Dermis blood vessel endothelial cell (primary cell): Measurements from ENCODE around the gene APPBP2. TPM values are rescaled to one million over a fixed set of nuclear protein-coding genes. Genes with fewer than 3 reads are reported as not detected.
"Not testable (repeated sequence)": the region's sequence is repeated elsewhere in the genome, so short reads cannot be mapped to it uniquely, and the experiment has no call there.

Experiments used
- DNase-seq: peaks from one replicate; pipeline ENCODE4 v3.0.0; 2010
- total RNA-seq: library from RNA; depleted of rRNA; stranded (reverse); fragments of >200 nt; gene quantifications from 2 replicates; pipeline ENCODE4 v1.2.3, GENCODE V29; 2014

The APPBP2 gene
- total RNA-seq = 42.0 and 57.4 TPM in 2 replicates

GRCh38 chr17:60525685-60526514 is at the start of gene APPBP2:
TSS of gene APPBP2 (minus strand) at chr17:60526242. CDS start at chr17:60525931, 311 bp downstream.
- peak; percentile 93 for DNase-seq

GRCh38 chr17:60573236-60574051 is 47.4 kb upstream of the APPBP2 start:
- DNase-seq = peak; percentile 99

- DNase-seq = no peak
Measured at GRCh38 chr17:60565233-60565632, 39.2 kb upstream of the APPBP2 start.

GRCh38 chr17:60563743-60564142 is 37.7 kb upstream of the APPBP2 start:
- no peak for DNase-seq

GRCh38 chr17:60562421-60562820 is 36.4 kb upstream of the APPBP2 start:
- no peak for DNase-seq

- DNase-seq = no peak
Measured at GRCh38 chr17:60560860-60561257, 34.8 kb upstream of the APPBP2 start.

- DNase-seq = no peak
Measured at GRCh38 chr17:60559995-60560859, 34.2 kb upstream of the APPBP2 start.

GRCh38 chr17:60559659-60559994 is 33.6 kb upstream of the APPBP2 start:
- no peak for DNase-seq

GRCh38 chr17:60557805-60558204 is 31.8 kb upstream of the APPBP2 start:
- DNase-seq = no peak

GRCh38 chr17:60555786-60556185 is 29.7 kb upstream of the APPBP2 start:
- DNase-seq = no peak

GRCh38 chr17:60554377-60554788 is 28.3 kb upstream of the APPBP2 start:
- no peak for DNase-seq

- not testable (repeated sequence) for DNase-seq
Measured at GRCh38 chr17:60552255-60552654, 26.2 kb upstream of the APPBP2 start.

- DNase-seq = no peak
Measured at GRCh38 chr17:60548990-60549389, 22.9 kb upstream of the APPBP2 start.

GRCh38 chr17:60545465-60546191 is 19.6 kb upstream of the APPBP2 start:
- DNase-seq = no peak

- no peak for DNase-seq
Measured at GRCh38 chr17:60542071-60542470, 16.0 kb upstream of the APPBP2 start.

GRCh38 chr17:60540460-60540859 is 14.4 kb upstream of the APPBP2 start:
- DNase-seq = no peak

- no peak for DNase-seq
Measured at GRCh38 chr17:60539807-60540206, 13.8 kb upstream of the APPBP2 start.

- no peak for DNase-seq
Measured at GRCh38 chr17:60538726-60539125, 12.7 kb upstream of the APPBP2 start.

- no peak for DNase-seq
Measured at GRCh38 chr17:60535382-60536279, 9.6 kb upstream of the APPBP2 start.

- no peak for DNase-seq
Measured at GRCh38 chr17:60534613-60535157, 8.6 kb upstream of the APPBP2 start.
